DMS153 treated with DMSO at 0.1 percent for 48 hours (cell line): ENCODE data around the gene LEFTY2.
"Not testable (repeated sequence)": the region's sequence is repeated elsewhere in the genome, so short reads cannot be mapped to it uniquely, and the experiment has no call there.

Experiments used
- DNase-seq: peaks from one replicate; lab custom pipeline; 2025; ENCODE audit not compliant: unreplicated experiment; lab: John Stamatoyannopoulos, UW

The LEFTY2 gene

DNA sequence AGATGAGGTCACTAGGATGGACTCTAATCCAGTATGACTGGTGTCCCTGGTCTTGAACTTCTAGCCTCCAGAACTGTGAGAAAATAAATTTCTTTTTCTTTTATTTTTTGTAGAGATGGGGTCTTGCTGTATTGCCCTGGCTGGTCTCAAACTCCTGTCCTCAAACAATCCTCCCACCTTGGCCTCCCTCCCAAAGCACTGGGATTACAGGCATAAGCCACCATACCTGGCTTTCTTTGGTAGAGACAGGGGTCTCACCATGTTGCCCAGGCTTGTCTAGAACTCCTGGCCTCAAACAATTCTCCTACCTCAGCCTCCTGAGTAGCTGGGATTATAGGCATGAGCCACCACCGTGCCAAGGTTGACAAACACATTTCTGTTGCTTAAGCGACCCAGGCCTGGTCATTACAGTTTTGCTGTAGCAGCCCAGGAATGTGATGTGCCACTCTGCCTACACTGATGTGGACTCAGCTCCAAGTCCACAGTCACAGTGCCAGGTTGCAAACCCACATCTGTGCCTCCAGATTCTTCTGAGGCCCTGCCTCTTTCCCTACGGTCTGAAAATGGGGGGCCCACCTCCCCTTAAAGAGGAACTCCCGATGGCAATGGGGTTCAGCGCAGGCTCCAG, 32.9 kb downstream of the LEFTY2 start:
- no peak for DNase-seq

DNA sequence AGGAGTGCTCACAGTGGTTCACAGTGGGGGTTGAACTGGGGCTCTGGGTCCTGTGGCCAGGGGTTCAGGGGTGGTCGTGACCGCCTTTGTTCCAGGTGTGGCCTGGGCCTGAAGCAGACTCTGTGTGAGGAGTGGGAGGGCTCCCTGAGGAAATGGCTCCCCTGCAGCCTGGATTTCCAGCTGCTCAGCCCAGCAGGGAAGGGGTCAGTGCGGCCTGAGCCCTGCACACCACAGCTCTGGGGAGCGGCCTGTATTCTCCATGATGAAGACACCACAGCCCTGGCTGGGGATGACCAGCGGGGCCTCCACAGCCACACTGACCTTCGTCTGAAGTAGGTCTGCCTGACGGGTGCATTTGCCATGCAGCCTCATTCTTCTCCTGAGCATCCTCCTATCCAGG, 33.7 kb downstream of the LEFTY2 start:
- no peak for DNase-seq

- DNase-seq, result no peak
These were observed 34.6 kb downstream of the LEFTY2 start for GRCh38 chr1:225906467-225906866.

- DNase-seq, result no peak
These were observed 37.4 kb downstream of the LEFTY2 start for GRCh38 chr1:225903623-225904022.

DNA sequence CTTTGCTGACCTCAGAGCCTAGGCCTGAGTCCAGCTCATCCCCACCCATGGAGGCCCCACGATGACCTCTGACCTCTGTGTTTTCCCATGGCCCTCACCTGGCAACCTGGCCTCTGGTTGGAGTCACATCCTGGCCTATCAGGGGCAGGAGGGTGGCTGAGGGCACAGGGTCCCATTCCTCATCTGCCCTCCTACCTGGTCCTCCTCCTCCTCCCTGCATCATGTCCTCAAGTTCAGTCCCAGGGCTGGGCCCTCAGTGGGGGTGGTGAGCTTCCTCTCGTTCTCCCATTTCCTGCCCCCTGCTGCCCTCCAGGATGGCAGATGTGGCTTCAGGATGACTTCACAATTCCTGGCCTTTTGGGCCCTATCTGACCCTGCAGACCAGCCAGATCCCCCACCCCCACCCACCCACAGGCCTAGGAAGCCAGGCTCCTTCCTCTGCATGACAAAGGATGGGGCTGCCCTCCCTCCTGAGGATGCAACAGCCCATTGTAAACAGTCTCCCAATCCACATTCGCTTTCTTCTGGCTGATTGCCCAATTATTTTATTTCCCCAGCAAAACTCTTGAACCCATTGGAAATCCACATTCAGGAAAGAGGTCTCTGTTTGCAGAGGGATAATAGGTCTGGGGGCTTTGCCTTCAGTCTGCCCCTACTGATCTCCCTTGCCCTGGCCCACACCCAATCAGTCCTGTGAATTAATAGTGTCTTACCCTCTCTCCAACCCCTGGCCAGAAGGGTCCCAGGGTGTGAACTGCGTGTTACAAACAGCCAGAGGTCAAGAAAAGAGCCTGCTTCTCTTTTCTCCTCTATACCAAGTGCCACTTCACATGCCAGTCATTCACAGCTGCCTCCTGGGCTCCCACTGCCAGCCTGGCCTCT, 41.7 kb downstream of the LEFTY2 start:
- DNase-seq, result no peak

GRCh38 chr1:225897595-225898514, 43.2 kb downstream of the LEFTY2 start:
- peak; percentile 44 for DNase-seq

GRCh38 chr1:225896937-225897549, 44.0 kb downstream of the LEFTY2 start:
- DNase-seq, result peak; percentile 68

- no peak for DNase-seq
These were observed 44.5 kb downstream of the LEFTY2 start for GRCh38 chr1:225896494-225896893.

DNA sequence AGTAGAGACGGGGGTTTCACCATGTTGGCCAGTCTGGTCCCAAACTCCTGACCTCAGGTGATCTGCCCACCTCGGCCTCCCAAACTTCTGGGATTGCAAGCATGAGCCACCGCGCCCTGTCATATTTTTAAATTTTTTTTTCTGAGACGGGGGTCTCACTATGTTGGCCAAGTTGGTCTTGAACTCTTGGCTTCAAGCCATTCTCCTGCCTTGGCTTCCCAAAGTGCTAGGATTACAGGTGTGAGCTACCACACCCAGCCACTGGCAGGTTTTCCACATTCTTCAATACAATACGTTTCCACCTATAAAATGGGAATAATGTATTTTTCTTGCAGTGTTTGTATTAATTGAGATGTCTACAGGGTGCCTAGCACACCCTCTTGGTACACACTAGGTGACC, 48.7 kb downstream of the LEFTY2 start:
- no peak for DNase-seq

DNA sequence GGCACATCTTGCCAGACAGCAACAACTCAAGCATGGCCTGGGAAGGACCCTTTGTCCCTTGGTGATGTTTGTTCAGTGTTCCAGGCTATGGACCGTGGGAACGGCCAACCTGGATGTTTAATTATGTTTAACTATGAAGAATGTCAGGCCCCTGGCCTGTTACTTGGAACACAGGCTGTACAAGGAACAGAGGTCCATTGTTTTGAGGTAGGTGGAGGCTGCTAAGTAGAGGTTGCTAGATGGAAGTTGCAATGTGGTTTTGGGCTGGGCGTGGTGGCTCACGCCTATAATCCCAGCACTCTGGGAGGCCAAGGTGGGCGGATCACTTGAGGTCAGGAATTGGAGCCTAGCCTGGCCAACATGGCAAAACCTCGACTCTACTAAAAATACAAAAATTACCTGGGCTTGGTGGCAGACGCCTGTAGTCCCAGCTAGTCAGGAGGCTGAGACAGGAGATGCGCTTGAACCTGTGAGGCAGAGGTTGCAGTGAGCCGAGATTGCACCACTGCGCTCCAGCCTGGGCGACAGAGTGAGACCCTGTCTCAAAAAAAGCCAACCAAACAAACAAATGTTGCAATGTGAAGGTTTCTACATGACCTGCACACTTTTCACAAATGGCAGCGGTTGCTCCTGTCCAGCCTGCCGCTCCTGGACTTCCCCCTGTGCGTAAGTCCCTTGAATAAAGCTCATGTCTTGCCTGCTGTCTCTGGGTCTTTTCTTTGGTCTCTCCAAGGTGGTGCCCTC, 49.6 kb downstream of the LEFTY2 start:
- DNase-seq, result no peak

- no peak for DNase-seq
These were observed 50.4 kb downstream of the LEFTY2 start for GRCh38 chr1:225890346-225891228.

- no peak for DNase-seq
These were observed 51.3 kb downstream of the LEFTY2 start for GRCh38 chr1:225889743-225890142.

- DNase-seq, result no peak
These were observed 52.0 kb downstream of the LEFTY2 start, which contains the start of gene LEFTY1 for GRCh38 chr1:225888898-225889601. Gene LEFTY1, minus strand, starts transcription at chr1:225889146. Its CDS starts 80 bp downstream, at chr1:225889066.

GRCh38 chr1:225888289-225888897, 52.6 kb downstream of the LEFTY2 start:
- no peak for DNase-seq

GRCh38 chr1:225887554-225888288, 53.3 kb downstream of the LEFTY2 start:
- not testable (repeated sequence) for DNase-seq

GRCh38 chr1:225887030-225887314, 54.0 kb downstream of the LEFTY2 start:
- no peak for DNase-seq
